NT2/D1 (cell line): ENCODE measurements around the gene ZNF512B.
"Not testable (repeated sequence)": the region's sequence is repeated elsewhere in the genome, so short reads cannot be mapped to it uniquely, and the experiment has no call there.

Experiments used
- DNase-seq: peaks from one replicate; pipeline ENCODE4 v3.0.0-alpha.2; 2011; ENCODE audit warnings: low read depth, low spot score
- H3K27me3 ChIP-seq: 2 replicates; pipeline ENCODE4 v1.6.0; 2011; ENCODE audit warnings: mild to moderate bottlenecking; ENCODE audit not compliant: insufficient read length, insufficient read depth
- H3K36me3 ChIP-seq: 2 replicates; pipeline ENCODE4 v1.6.1; 2011; ENCODE audit warnings: mild to moderate bottlenecking, low read length, mixed read lengths; ENCODE audit not compliant: insufficient read depth, insufficient read length
- H3K4me1 ChIP-seq: 2 replicates; pipeline ENCODE4 v1.5.1; 2011; ENCODE audit not compliant: insufficient read depth, insufficient read length
- H3K4me3 ChIP-seq: 2 replicates; pipeline ENCODE4 v1.5.1; 2011; ENCODE audit warnings: low read depth; ENCODE audit not compliant: insufficient read length
- H3K9ac ChIP-seq: 2 replicates; pipeline ENCODE4 v1.6.0; 2011; ENCODE audit warnings: low read depth; ENCODE audit not compliant: insufficient read length
- H3K9me3 ChIP-seq: 2 replicates; pipeline ENCODE4 v1.5.1; 2011; ENCODE audit warnings: mild to moderate bottlenecking, low read length; ENCODE audit not compliant: insufficient read depth
- SUZ12 ChIP-seq: IDR thresholded peaks from 2 replicates; pipeline ENCODE4 v1.6.1; 2011; ENCODE audit not compliant: insufficient read length, insufficient read depth; ENCODE audit errors: extremely low read depth
- YY1 ChIP-seq: IDR thresholded peaks from 2 replicates; pipeline ENCODE4 v1.6.1; 2011; ENCODE audit not compliant: insufficient read length, insufficient read depth
- ZNF274 ChIP-seq: IDR thresholded peaks from 2 replicates; pipeline ENCODE4 v1.6.1; 2011; ENCODE audit warnings: mild to moderate bottlenecking, low read depth, low read length

ZNF512B gene

DNA sequence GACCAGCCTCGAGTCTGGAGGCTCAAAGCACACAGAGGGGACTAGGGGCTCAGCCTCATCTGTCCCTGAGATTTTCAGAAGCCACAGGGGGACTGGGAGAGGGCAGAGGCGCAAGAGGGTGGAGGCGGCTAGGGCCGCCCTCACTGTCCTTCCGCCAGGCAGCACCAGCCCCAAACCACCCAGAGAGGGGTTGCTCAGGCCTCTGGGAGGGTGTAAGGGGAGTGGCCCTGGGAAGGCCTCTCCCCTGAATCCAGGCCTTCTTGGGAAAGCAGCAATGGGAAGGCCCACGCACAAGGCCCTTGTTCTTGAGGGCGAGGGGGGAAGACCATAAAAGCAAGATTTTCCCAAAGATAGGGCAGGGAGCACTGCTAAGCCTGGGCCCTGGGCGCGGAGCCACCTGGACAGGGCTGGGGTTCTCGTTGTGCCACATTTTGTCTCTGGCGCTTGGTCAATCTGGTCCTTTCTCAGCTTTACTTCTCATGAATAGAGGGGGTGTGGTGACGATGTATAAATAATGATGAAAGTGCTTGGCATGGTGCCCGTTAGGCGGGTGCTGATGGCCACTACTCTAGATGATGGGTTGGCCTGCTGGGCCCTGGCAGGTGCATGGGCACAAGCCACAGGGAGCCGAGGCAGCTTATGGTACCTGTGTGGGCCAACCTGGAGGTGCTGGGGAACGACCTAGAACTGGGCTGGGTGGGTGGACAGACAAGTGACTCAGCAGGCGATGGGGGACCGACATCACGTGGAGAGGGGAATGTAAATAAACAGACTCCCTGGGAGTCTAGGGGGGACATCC is 4.9 kb upstream of the ZNF512B start:
- peaks cover 35% of the 10 kb centered on the region for H3K27me3 ChIP-seq
- no peak for TF ChIP-seq ZNF274
- TF ChIP-seq YY1, result no peak
- no peak for TF ChIP-seq SUZ12
- H3K9ac ChIP-seq, result peak overlapping the region; percentile 36
- no peak for DNase-seq
- peaks cover 29% of the 10 kb centered on the region for H3K4me1 ChIP-seq
- H3K4me3 ChIP-seq, result no peak overlapping the region
- no peaks in the 10 kb centered on the region for H3K36me3 ChIP-seq
- no peaks in the 10 kb centered on the region for H3K9me3 ChIP-seq

- H3K27me3 ChIP-seq, result peaks cover 31% of the 10 kb centered on the region
- peak overlapping the region; percentile 68 for H3K9ac ChIP-seq
- no peaks in the 10 kb centered on the region for H3K36me3 ChIP-seq
- peaks cover 30% of the 10 kb centered on the region for H3K4me1 ChIP-seq
- H3K9me3 ChIP-seq, result no peaks in the 10 kb centered on the region
- TF ChIP-seq SUZ12 (no peak), ZNF274 (no peak)
- peak overlapping the region; percentile 29 for H3K4me3 ChIP-seq
- DNase-seq, result peak; percentile 66
Observed at GRCh38 chr20:63973636-63974401, 4.1 kb upstream of the ZNF512B start.

GRCh38 chr20:63973160-63973479 is 3.4 kb upstream of the ZNF512B start:
- H3K9me3 ChIP-seq, result peaks cover 4% of the 10 kb centered on the region; the same call in 1 of the 2 replicates
- TF ChIP-seq ZNF274, result no peak
- no peak for TF ChIP-seq SUZ12
- no peak for TF ChIP-seq YY1
- H3K36me3 ChIP-seq, result peaks cover 4% of the 10 kb centered on the region
- no peak for DNase-seq
- peaks cover 29% of the 10 kb centered on the region for H3K27me3 ChIP-seq
- no peak overlapping the region for H3K4me3 ChIP-seq
- H3K4me1 ChIP-seq, result peaks cover 32% of the 10 kb centered on the region
- H3K9ac ChIP-seq, result no peak overlapping the region

DNA sequence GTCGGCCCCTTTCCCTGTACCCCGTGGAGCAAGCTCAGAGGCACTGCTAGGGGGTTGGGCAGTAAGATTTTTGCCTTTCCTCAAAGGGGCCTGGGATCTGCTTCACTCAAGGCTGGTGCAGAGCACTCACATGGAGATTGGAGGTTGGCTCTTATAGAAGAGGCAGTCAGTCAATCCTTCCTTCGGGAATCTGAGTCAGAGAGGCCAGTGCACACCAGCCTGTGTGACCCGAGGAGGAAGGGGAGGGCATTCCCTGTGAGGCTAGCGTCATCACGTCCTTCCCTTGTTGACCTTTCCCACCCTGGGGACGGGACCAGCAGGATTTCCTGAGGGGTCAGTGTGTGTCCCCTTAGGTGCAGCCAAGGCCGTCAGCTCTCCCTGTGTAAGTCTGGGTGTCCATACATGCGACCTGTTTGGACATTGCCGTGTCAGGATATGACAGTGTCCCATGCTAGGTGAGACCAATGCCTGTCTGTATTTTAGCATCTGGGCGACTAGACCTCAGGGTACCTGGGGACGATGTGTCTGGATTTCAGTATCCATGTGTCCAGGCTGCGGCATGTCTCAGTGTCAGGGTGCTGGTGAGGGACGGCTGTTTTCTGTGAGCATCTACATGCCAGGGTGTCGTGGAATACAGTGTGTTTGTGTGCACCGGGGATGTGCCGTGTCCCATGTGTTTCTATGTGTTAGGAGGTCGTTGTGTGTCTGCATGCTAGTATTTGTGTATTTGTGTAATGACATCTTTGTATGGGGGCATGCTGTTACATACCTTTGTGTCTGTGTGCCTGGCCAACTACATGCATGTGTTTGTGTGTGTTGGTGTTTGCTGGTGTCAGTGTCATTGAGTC is 2.8 kb upstream of the ZNF512B start:
- Histone ChIP-seq H3K9ac (no peak overlapping the region), H3K4me1 (peaks cover 27% of the 10 kb centered on the region), H3K36me3 (peaks cover 10% of the 10 kb centered on the region), H3K27me3 (peaks cover 23% of the 10 kb centered on the region), H3K4me3 (no peak overlapping the region), H3K9me3 (peaks cover 10% of the 10 kb centered on the region; the same call in 1 of the 2 replicates)
- no peak for DNase-seq
- TF ChIP-seq ZNF274, result no peak
- no peak for TF ChIP-seq YY1
- no peak for TF ChIP-seq SUZ12

- peaks cover 16% of the 10 kb centered on the region; the same call in 1 of the 2 replicates for H3K9me3 ChIP-seq
- peaks cover 17% of the 10 kb centered on the region for H3K27me3 ChIP-seq
- H3K36me3 ChIP-seq, result peaks cover 16% of the 10 kb centered on the region
- H3K4me3 ChIP-seq, H3K9ac ChIP-seq, DNase-seq: not testable (repeated sequence)
- H3K4me1 ChIP-seq, result peaks cover 24% of the 10 kb centered on the region
Observed at GRCh38 chr20:63971960-63972311, 2.2 kb upstream of the ZNF512B start.

GRCh38 chr20:63970714-63971431 is 1.1 kb upstream of the ZNF512B start:
- peaks cover 17% of the 10 kb centered on the region for H3K27me3 ChIP-seq
- peaks cover 24% of the 10 kb centered on the region for H3K4me1 ChIP-seq
- no peak for TF ChIP-seq ZNF274
- no peak for TF ChIP-seq SUZ12
- no peak for TF ChIP-seq YY1
- peak overlapping the region; percentile 67 for H3K4me3 ChIP-seq
- no peak overlapping the region for H3K9ac ChIP-seq
- DNase-seq, result no peak
- H3K36me3 ChIP-seq, result peaks cover 26% of the 10 kb centered on the region
- H3K9me3 ChIP-seq, result peaks cover 26% of the 10 kb centered on the region; the same call in 1 of the 2 replicates
